Type B pancreatic cell (in vitro differentiated cells): Measurements from ENCODE around the gene IGF1R. TPM values are rescaled to one million over a fixed set of nuclear protein-coding genes. Genes with fewer than 3 reads are reported as not detected.

Source experiments
- DNase-seq: peaks from one replicate; pipeline ENCODE4 v3.0.0; 2021; ENCODE audit warnings: mixed read lengths; ENCODE audit not compliant: unreplicated experiment; ENCODE audit errors: extremely low spot score
- H3K27ac Mint-ChIP-seq: 2 replicates; pipeline ENCODE4 v1.8.0; 2021; ENCODE audit warnings: mild to moderate bottlenecking, mixed read lengths
- H3K27me3 Mint-ChIP-seq: 2 replicates; pipeline ENCODE4 v1.8.0; 2021; ENCODE audit warnings: mixed read lengths
- H3K36me3 Mint-ChIP-seq: 2 replicates; pipeline ENCODE4 v1.8.0; 2021; ENCODE audit warnings: mixed read lengths
- H3K4me1 Mint-ChIP-seq: one replicate; pipeline ENCODE4 v1.8.0; 2021; ENCODE audit warnings: mixed read lengths; ENCODE audit not compliant: unreplicated experiment
- H3K4me3 Mint-ChIP-seq: 2 replicates; pipeline ENCODE4 v1.8.0; 2021; ENCODE audit warnings: mild to moderate bottlenecking, mixed read lengths
- H3K9me3 Mint-ChIP-seq: 2 replicates; pipeline ENCODE4 v1.8.0; 2021; ENCODE audit warnings: mixed read lengths
- CTCF ChIP-seq: fragments of 200-600 bp; sonication (generic); conservative IDR thresholded peaks from 2 replicates; pipeline ENCODE4 v1.5.0; 2021; ENCODE audit warnings: antibody characterized with exemption, mild to moderate bottlenecking
- total RNA-seq: library from RNA; stranded (reverse); gene quantifications from 2 replicates; pipeline ENCODE4 v1.2.1, GENCODE V29; 2021; ENCODE audit warnings: low replicate concordance

Gene IGF1R
- total RNA-seq, 1 donor from 2014 or later: 87.1 TPM

- TF ChIP-seq CTCF: no peak
- Mint-ChIP-seq H3K27me3 (no peaks in the 10 kb centered on the region), H3K9me3 (no peaks in the 10 kb centered on the region), H3K4me3 (no peak overlapping the region), H3K36me3 (no peaks in the 10 kb centered on the region), H3K27ac (no peak overlapping the region), H3K4me1 (peaks cover 43% of the 10 kb centered on the region)
- DNase-seq: no peak
Observed at GRCh38 chr15:98806275-98806895, 158.0 kb downstream of the IGF1R start.

GRCh38 chr15:98807262-98807661 lies 158.9 kb downstream of the IGF1R start:
- no peak for DNase-seq
- Mint-ChIP-seq H3K27me3 (no peaks in the 10 kb centered on the region), H3K4me3 (no peak overlapping the region), H3K27ac (no peak overlapping the region), H3K36me3 (no peaks in the 10 kb centered on the region), H3K9me3 (no peaks in the 10 kb centered on the region), H3K4me1 (peaks cover 34% of the 10 kb centered on the region)
- no peak for TF ChIP-seq CTCF

GRCh38 chr15:98809273-98809672 lies 160.9 kb downstream of the IGF1R start:
- H3K9me3 Mint-ChIP-seq: no peaks in the 10 kb centered on the region
- H3K27ac Mint-ChIP-seq: no peak overlapping the region
- peaks cover 3% of the 10 kb centered on the region for H3K36me3 Mint-ChIP-seq
- H3K27me3 Mint-ChIP-seq: no peaks in the 10 kb centered on the region
- H3K4me1 Mint-ChIP-seq: peaks cover 22% of the 10 kb centered on the region
- no peak overlapping the region for H3K4me3 Mint-ChIP-seq
- TF ChIP-seq CTCF: no peak
- DNase-seq: no peak

GRCh38 chr15:98812716-98813446 lies 164.5 kb downstream of the IGF1R start:
- no peak for TF ChIP-seq CTCF
- Mint-ChIP-seq H3K27ac (no peak overlapping the region), H3K9me3 (peaks cover 3% of the 10 kb centered on the region), H3K4me1 (peaks cover 20% of the 10 kb centered on the region), H3K27me3 (no peaks in the 10 kb centered on the region), H3K4me3 (no peak overlapping the region), H3K36me3 (peaks cover 10% of the 10 kb centered on the region)
- DNase-seq: no peak

GRCh38 chr15:98813951-98814350 lies 165.6 kb downstream of the IGF1R start:
- Mint-ChIP-seq H3K36me3 (peaks cover 13% of the 10 kb centered on the region), H3K27me3 (no peaks in the 10 kb centered on the region), H3K27ac (no peak overlapping the region), H3K4me3 (no peak overlapping the region), H3K9me3 (peaks cover 7% of the 10 kb centered on the region), H3K4me1 (peaks cover 25% of the 10 kb centered on the region)
- DNase-seq: no peak
- TF ChIP-seq CTCF: no peak
